AG04450 (cell line): Measurements from ENCODE around the gene SPINK2. TPM values are rescaled to one million over a fixed set of nuclear protein-coding genes. Genes with fewer than 3 reads are reported as not detected.

Experiments
- CTCF ChIA-PET: fragments of 300-600, 350-600 bp; formaldehyde crosslinking; extraction: SDS; loops from one replicate; lab custom pipeline; 2022; ENCODE audit warnings: antibody characterized with exemption, inconsistent platforms; lab: Charles Lee
- POLR2A ChIA-PET: fragments of 350-600 bp; formaldehyde crosslinking; extraction: SDS; loops from one replicate; lab custom pipeline; 2021; ENCODE audit warnings: antibody characterized with exemption, inconsistent platforms; lab: Yijun Ruan, JAX
- DNase-seq: peaks from one replicate; pipeline ENCODE4 v3.0.0-alpha.2; 2011; ENCODE audit warnings: low read depth, low spot score
- H3K27ac ChIP-seq: one replicate; pipeline ENCODE4 v1.5.1; 2012; ENCODE audit warnings: low read depth, low read length, control low read depth
- H3K27me3 ChIP-seq: one replicate; pipeline ENCODE4 v1.6.0; 2012; ENCODE audit warnings: low read length; ENCODE audit not compliant: control insufficient read depth, insufficient read depth
- H3K4me3 ChIP-seq: 2 replicates; pipeline ENCODE4 v1.5.1; 2011; ENCODE audit warnings: mild to moderate bottlenecking, low read depth, low read length, control low read depth
- H3K9me3 ChIP-seq: 2 replicates; pipeline ENCODE4 v1.5.1; 2012; ENCODE audit warnings: low read length; ENCODE audit not compliant: control insufficient read depth, insufficient read depth
- CTCF ChIP-seq: IDR thresholded peaks from 2 replicates; pipeline ENCODE4 v1.5.1; 2011; ENCODE audit warnings: low read depth, low read length, control low read depth, inconsistent platforms
- polyA plus RNA-seq: library from polyadenylated mRNA; depleted of rRNA; stranded (reverse); fragments of >200 nt; gene quantifications from 2 replicates; pipeline ENCODE4 v1.2.3, GENCODE V29; 2011

The SPINK2 gene
- polyA plus RNA-seq, 1 experiment, result not detected

GRCh38 chr4:56844802-56845580, 23.5 kb upstream of the SPINK2 start:
- Histone ChIP-seq H3K9me3 (no peaks in the 10 kb centered on the region), H3K27ac (no peak overlapping the region), H3K27me3 (no peaks in the 10 kb centered on the region), H3K4me3 (no peak overlapping the region)
- ChIA-PET CTCF (interaction anchor here (0.9 kb wide), 1 partner anchor 9 kb away, joined by 3 read pairs; no protein-coding TSS in a partner anchor), POLR2A (no interaction called here)
- DNase-seq, result no peak
- no peak for TF ChIP-seq CTCF

- Histone ChIP-seq H3K27ac (no peak overlapping the region), H3K4me3 (no peak overlapping the region), H3K9me3 (no peaks in the 10 kb centered on the region), H3K27me3 (no peaks in the 10 kb centered on the region)
- DNase-seq, result no peak
- POLR2A ChIA-PET, result no interaction called here
- CTCF ChIA-PET, result no interaction called here
- TF ChIP-seq CTCF, result 0 out of 2 replicates have a peak, but pooled peaks have one; percentile 5
These were observed 22.0 kb upstream of the SPINK2 start for GRCh38 chr4:56843421-56843899.

- no peak overlapping the region for H3K27ac ChIP-seq
- ChIA-PET CTCF (no interaction called here), POLR2A (no interaction called here)
- H3K27me3 ChIP-seq, result no peaks in the 10 kb centered on the region
- no peak for DNase-seq
- no peaks in the 10 kb centered on the region for H3K9me3 ChIP-seq
- H3K4me3 ChIP-seq, result no peak overlapping the region
- TF ChIP-seq CTCF, result no peak
These were observed 19.1 kb upstream of the SPINK2 start for GRCh38 chr4:56840559-56840958.

DNA sequence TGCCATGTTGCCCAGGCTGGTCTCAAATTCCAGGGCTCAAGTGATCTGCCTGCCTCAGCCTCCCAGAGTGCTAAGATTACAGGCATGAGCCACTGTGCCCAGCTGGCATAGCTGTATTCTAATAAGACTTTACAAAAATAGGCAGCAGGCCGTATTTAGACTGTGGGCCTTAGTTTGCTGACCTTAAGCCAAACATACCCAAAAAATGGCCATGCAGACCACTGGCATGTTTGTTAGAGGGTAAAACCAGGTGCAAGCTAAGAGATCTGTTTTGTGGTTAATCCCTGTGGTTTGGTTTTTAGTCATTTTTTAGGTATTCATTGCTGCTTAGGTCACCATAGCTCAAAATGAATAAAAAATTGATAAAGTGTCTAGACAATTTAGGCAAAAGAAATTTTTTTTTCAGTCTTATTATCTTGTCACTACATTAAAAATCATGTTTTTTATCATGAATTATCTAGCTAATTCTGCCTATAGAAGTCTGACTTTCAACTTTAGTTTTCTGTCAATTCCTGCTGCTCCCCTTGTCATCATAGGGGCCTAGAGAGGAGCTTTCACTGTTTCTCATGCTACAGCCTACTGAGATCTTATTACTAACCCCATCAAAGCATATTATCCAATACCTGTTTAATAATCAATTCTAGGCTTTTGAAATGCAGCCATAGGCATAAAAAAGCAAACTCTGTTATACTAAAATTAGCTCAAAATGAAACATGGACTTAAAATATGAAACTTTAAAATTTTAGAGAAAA, 7.5 kb upstream of the SPINK2 start:
- H3K9me3 ChIP-seq, result peaks cover 3% of the 10 kb centered on the region
- ChIA-PET POLR2A (interaction anchor here (0.5 kb wide), 1 partner anchor 8 kb away, joined by 3 read pairs; no protein-coding TSS in a partner anchor), CTCF (interaction anchor here (0.9 to 1.5 kb wide), 4 partner anchors 9 to 403 kb away, joined by 3 to 6 read pairs (median 4); no protein-coding TSS in a partner anchor)
- peaks cover 2% of the 10 kb centered on the region for H3K27me3 ChIP-seq
- no peak for DNase-seq
- no peak overlapping the region for H3K4me3 ChIP-seq
- TF ChIP-seq CTCF, result no peak
- no peak overlapping the region for H3K27ac ChIP-seq
